Dedifferentiated amniotic fluid mesenchymal stem cell (primary cell): Measurements from ENCODE around the gene TCEAL9.
"Not testable (repeated sequence)": the region's sequence is repeated elsewhere in the genome, so short reads cannot be mapped to it uniquely, and the experiment has no call there.

Source experiments
- DNase-seq: peaks from one replicate; pipeline ENCODE4 v3.0.0-alpha.2; 2016; ENCODE audit errors: extremely low spot score

TCEAL9 gene

DNA sequence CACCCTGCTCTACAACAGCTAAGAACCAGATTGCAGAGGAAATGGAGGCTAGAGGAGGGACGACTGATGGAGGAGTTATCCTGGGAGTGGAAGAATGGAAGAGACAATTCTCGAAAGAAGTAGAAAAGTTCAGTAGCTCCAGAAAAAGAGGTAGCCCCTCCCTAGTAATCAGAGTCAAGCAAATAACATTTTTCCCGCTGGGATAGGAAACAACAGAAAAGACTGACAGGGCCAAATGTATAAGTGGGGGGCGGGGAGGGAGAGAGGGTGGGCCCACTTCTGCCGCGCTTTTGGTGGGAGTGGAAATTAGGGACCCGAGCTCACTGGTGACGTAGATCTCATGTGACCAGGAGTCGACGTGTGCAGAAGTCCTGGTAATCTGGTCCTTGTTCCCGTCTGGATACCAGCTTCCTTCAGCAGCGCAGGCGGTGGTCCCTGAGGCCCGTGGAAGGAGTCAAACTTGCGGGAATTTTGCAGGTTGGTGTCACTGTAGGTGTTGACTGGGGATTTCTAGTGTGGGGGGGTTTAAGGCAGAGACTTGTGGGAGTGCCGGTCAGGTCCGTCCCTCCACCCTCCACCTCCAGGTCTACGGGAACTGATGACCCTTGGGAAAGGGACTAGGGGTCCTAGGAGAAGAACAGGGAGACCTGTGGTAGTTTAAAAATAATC, at the start of gene TCEAL9:
Gene TCEAL9 (plus strand): TSS at position 377 of the 669 bp plus-strand sequence. CDS start 1,179 bp downstream, outside the sequence.
- DNase-seq, result peak; percentile 73

DNA sequence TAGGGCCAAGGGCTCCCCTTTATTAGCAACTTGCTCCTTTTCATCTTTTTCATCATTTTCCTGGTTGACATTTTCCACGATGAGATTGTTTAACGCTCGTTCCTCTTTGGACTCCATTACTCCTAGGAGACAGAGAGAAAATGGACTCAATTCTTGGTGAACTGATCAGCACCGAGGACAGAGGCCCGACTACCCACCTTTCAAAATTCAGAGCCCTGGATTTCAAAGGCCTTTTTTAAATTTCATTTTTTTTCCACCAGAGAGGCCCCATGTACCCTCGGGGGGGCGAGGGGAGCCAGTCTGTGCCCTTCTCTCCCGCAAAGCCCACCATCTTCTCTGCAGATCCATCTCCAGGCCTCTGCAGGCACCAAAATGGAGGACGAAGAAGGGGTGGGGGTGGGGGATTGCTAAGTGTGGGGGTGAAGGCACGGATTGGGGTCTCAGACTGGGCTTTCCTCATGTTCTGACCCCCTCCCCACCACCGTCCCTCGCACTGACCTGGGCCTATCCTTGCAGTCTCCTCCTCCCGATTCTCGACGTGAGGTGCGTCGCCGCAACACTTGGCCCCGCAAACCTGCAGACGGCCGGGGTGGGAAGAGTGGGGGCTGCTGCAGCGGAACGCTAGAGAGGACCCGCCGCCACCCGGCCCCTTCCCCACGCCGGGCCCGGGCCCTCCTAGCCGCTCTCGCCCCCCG, 46.3 kb upstream of the TCEAL9 start:
- DNase-seq, result no peak

- no peak for DNase-seq
Measured at GRCh38 chrX:103310555-103311398, 45.5 kb upstream of the TCEAL9 start, which contains the start of gene BEX2. BEX2 (minus strand) TSS chrX:103310990; CDS start chrX:103309976, 1,014 bp downstream.

GRCh38 chrX:103311399-103311780, 44.9 kb upstream of the TCEAL9 start:
- no peak for DNase-seq

DNA sequence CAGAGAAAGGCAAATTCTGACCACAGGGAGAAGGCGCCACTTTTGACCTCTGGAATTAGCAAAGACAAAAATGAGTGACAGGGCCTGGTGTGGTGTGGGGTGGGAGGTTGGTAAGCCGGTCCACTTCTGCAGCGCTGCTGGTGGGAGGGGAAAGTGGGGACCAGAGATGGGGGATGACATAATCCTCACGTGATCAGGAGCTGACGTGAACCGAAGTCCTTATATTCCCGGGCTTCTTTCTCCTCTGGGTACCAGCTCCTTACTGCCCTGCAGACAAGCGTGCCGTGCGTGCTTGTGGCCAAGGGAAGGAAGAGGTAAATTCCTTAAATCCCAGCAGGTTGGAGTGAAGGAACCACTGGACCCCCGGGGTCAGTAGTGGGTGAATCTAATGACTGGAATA, 26.3 kb upstream of the TCEAL9 start, which contains the start of gene TCEAL7:
Gene TCEAL7 (plus strand): TSS at position 249 of the 400 bp plus-strand sequence. CDS start 1,165 bp downstream, outside the sequence.
- DNase-seq, result peak; percentile 25

DNA sequence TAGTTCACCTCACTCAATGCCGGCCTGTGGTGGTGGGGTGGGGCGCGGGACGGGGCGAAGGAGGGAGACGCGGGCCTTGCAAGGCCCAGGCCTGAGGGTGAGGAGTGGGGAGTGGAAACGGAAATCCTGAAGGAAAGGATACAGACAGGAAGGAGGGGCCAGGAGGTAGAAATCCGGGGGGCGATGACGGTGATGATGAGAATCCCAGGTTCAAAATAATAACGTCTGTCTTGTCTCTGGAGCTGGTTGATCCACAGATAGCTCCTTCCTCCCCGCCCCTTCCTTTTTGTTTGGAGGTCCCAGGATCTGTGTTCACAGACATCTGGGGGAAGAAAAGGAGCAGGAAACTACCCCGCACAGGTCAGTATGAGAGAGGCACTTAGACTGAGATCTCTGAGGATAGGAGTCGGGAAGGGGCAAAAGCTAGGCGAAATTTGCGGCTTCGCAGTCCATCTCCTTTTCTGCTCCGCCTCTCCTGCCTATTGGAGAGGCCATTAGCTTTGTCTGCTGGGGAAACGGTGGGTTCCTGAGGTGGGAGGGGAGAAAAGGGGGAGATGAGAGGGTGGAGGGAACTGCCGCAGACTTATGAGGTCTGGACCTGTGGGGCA, 25.5 kb upstream of the TCEAL9 start:
- no peak for DNase-seq

DNA sequence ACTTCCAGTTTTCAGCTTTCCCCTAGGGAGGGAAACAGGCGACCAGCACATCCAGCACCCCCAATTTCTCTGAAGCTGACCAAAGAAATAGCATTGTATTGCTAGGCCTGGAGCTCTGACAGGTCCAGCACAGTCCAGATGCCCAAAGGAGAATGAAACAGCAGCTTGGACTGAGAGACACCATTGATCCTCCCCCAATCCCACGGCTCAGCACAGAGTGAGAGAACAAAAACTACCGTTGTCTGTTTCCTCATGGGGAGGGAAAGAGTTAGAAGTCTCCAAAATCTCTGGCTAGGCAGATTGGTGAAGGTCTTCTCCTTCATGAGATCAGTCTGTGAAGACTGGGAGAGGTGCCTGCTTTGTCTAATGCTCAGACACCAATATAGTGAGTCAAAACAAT, 17.6 kb upstream of the TCEAL9 start:
- no peak for DNase-seq

DNA sequence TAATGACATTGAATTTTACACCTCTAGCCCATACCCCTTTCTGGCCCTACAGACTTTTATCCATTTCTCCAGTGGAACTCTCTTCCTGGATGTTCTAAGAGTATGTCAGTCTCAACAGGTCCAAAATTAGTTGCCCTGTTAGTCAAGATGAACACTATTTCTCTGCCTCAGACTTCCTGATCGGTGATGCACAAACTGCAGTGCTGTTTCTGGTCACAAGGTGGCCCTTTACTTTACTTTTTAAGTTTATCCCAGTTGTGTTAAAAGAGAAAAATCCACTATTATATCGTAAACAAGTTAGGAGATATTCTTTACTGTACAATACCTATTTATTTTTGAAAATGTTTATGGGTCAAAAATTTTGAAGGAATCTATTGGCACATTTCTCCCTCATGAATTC, 13.2 kb upstream of the TCEAL9 start:
- DNase-seq, result peak; percentile 58

DNA sequence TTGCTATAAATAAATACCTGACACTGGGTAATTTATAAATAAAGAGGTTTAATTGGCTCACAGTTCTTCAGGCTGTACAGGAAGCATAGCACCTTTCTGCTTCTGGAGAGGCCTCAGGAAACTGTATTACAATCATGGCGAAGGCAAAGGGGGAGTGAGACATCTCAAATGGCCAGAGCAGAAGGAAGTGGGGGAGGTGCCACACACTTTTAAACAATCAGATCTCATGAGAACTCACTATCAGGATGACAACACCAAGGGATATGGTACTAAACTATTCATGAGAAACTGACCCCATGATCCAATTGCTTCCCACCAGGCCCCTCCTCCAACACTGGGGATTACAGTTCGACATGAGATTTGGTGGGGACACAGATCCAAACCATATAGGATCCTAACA, 11.7 kb upstream of the TCEAL9 start:
- no peak for DNase-seq

- no peak for DNase-seq
Measured at GRCh38 chrX:103347682-103348397, 8.5 kb upstream of the TCEAL9 start.

- no peak for DNase-seq
Measured at GRCh38 chrX:103356858-103357257, 552 bp downstream of the TCEAL9 start.

DNA sequence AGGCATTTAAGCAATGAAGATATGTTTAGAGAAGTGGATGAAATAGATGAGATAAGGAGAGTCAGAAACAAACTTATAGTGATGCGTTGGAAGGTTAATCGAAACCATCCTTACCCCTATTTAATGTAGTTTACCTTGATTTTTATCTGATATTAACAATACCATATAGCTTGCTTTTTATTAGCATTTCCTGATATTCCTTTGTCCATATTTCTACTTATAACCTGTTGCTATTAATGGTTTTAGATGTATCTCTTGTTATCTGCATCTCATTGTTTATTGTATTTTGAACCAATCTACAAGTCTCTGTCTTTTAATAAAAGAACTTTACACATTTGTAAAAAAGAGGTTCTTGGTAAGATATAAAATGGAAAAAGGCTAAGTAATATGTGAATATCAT, 1.6 kb downstream of the TCEAL9 start:
- DNase-seq, result no peak

DNA sequence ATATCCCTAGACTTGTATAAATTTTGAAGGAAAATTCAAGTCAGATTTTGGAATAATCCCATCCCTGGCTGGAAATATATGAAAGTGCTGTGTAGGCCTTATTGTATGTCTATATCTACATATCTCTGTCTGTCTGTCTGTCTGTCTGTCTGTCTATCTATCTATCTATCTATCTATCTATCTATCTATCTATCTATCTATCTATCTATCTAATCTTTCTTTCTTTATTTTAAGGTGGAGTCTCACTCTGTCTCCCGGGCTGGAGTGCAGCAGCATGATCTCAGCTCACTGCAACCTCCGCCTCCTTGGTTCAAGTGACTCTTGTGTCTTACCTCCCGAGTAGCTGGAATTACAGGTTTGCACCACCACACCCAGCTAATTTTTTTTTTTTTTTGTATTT, 3.3 kb downstream of the TCEAL9 start:
- not testable (repeated sequence) for DNase-seq

DNA sequence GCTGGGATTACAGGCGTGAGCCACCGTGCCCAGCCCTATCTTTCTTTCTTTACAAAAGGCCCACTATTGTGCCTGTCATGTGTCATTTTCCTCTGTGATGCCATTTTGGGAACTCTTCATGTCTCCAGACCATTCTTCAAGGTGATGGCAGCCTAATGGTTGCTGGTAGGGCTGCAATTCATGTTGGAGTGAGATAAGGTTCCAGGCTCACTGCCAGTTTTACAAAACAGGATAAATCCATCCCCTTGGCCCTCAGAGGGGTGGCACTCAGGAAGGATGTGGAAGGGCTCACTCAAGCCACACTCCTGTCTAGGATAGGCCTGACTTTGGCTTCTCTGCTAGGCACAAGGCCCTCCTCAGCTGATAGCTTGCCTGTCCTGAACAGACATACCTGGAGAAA, 3.8 kb downstream of the TCEAL9 start:
- no peak for DNase-seq

DNA sequence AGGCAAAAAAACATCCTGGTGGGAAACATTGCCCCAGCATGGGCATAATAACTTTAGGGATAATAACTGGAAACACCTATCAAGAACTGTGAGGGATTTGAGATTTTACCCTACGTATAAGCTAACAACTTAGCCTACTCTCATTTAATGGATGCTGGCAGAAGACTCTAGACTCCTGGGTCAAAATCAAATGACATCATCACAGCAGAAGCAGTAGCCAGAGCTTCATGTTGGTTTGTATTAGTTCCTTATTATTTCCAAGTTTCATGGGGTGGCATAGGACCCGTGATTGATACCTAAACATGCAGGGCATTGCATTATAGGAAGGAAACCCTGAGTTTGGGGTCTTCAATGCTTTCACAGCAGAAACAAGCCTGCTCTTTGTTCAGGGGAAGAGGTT, 4.6 kb downstream of the TCEAL9 start:
- DNase-seq, result no peak

GRCh38 chrX:103361798-103362197, 5.5 kb downstream of the TCEAL9 start:
- DNase-seq, result no peak

GRCh38 chrX:103362474-103362873, 6.2 kb downstream of the TCEAL9 start:
- DNase-seq, result no peak

- no peak for DNase-seq
Measured at GRCh38 chrX:103363046-103363445, 6.7 kb downstream of the TCEAL9 start.

DNA sequence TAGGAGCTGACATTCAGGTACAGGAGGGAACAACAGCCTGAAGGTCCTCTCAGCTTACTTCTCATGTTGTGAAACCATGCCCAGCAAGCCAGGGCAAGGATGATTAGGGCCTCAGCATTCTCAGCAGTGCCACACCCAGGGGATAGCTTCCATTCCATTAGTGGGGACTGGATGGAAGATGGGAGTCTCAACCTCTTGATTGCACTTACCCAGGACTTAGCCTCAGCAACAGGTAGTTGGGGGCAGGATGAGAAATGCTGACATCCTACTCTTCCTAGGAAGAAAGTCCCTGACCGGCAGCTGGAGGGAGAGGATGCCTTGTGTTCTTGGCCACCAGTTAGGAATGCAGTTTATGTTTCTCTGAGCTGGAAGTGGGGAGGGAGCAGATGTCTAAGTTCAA, 11.2 kb downstream of the TCEAL9 start:
- DNase-seq, result no peak

- DNase-seq, result no peak
Measured at GRCh38 chrX:103369479-103369878, 13.2 kb downstream of the TCEAL9 start.

DNA sequence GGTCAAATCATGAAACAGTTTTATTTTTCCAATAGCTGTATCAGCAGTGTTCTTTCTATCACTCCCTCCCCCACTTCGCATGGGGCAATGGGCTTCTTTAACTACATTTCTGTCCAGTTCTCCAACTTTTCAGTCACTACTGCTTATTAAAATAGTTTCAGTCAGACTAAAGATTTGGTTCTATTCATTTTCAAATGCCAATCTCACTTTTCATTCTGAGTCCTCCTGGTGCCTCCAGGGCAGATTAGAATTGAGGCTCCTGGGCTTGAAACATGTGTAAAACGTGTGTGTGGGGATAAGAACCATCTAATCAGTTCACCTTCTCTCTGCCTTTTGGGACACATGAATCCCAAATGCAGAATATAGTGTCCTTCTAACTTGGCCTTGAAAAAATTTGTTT, 16.6 kb downstream of the TCEAL9 start:
- no peak for DNase-seq
